Measurements from ENCODE around the gene ANKDD1B.

GRCh38 chr5:75640826-75641225 lies 29.6 kb downstream of the ANKDD1B start:
- TF ChIP-seq CTCF (IDR thresholded peaks at IDR 0.05) (no peak), POLR2A (IDR thresholded peaks at IDR 0.05) (no peak)

Measured in adrenal gland (tissue), 5 donors.